ENCODE results near the gene SLC4A9. TPM values are rescaled to one million over a fixed set of nuclear protein-coding genes. Genes with fewer than 3 reads are reported as not detected.

SLC4A9 gene
- total RNA-seq, 1 donor from 2014 or later = 0.32 TPM

DNA sequence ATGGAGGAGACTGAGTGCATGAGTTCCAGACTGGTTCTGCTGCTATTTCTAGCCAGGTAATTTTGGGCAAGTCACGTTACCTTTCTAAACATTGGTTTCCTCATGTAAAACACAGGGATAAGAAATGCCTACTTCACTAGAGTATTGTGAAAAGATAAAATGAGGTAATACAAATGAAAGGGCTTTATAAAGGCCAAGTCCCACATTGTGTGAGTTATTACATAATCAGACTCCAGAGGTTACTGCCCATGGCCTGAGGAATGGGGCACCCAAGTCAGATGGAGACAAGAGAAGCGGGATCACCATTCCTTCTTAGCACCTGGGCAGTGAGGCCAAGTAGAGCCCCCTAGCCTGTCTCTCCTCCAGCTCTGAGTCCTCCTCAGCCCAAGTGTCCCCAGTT is 21.1 kb upstream of the SLC4A9 start:
- peaks cover 78% of the 10 kb centered on the region for H3K4me1 ChIP-seq
- ATAC-seq = peak in 1 of 2 donors; percentile 3

DNA sequence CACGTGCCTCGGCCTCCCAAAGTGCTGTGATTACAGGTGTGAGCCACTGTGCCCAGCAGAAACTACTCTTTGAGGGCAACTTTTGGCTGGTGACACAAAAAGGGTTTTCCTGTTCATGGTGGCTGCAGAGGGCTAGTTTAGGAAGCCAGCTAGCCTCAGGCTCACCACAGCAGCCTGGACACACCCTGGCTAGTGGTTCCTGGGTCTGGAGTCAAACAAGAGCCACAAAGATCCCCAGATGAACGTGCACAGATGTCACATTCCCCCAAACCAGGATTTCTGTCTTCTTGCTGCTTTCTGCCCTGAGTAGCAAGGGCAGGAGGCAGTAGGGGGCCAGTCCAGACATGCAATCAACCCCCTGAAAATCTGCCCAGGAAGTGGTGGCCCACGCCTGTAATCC is 20.4 kb upstream of the SLC4A9 start:
- ATAC-seq (no peak), DNase-seq (no peak)
- no peak overlapping the region for H3K4me3 ChIP-seq
- no peaks in the 10 kb centered on the region for H3K27me3 ChIP-seq (ENCODE audit: low read depth)
- intact Hi-C loops (cut with DNase I) = no loop called here
- peaks cover 32% of the 10 kb centered on the region for H3K36me3 ChIP-seq
- TF ChIP-seq CTCF (IDR thresholded peaks at IDR 0.05) = no peak
- no peak overlapping the region for H3K27ac ChIP-seq
- H3K4me1 ChIP-seq = peaks cover 85% of the 10 kb centered on the region
- H3K9me3 ChIP-seq = no peaks in the 10 kb centered on the region

More for the DNA sequence above, 21.1 kb upstream of the SLC4A9 start:
- DNase-seq = no peak
- Histone ChIP-seq H3K36me3 (peaks cover 39% of the 10 kb centered on the region), H3K27ac (no peak overlapping the region), H3K4me3 (no peak overlapping the region), H3K9me3 (no peaks in the 10 kb centered on the region), H3K27me3 (ENCODE audit: low read depth) (no peaks in the 10 kb centered on the region)
- no peak for TF ChIP-seq CTCF (IDR thresholded peaks at IDR 0.05)
- intact Hi-C loops (cut with DNase I) = no loop called here

DNA sequence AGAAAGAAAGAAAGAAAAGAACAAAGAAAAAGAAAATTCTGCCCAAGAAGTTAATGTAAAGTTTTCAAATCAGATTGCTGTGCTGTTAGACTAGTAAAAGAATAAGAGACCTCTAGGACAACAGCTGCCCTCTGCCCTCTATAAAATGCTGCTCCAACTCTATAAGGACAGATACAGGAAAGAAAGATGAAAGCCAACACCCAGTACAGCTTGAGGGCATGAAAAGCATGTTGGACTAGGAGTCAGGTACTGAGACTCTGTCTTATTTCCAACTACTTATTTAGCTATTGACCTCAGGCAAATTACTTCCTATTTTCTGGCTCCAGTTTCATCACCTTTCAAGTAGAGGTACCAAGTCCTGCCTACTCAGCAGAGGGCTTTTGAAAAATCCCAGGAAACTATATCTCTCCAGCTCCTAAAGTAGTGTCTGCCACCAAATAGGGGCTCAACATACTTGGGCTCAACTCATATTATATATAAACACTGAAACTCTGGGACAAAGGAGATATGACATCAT is 19.3 kb upstream of the SLC4A9 start:
- Histone ChIP-seq H3K4me3 (no peak overlapping the region), H3K4me1 (peaks cover 92% of the 10 kb centered on the region), H3K27me3 (ENCODE audit: low read depth) (no peaks in the 10 kb centered on the region), H3K27ac (no peak overlapping the region), H3K36me3 (peaks cover 23% of the 10 kb centered on the region), H3K9me3 (no peaks in the 10 kb centered on the region)
- DNase-seq = no peak
- intact Hi-C loops (cut with DNase I) = no loop called here
- TF ChIP-seq CTCF (IDR thresholded peaks at IDR 0.05) = no peak
- ATAC-seq = no peak

DNA sequence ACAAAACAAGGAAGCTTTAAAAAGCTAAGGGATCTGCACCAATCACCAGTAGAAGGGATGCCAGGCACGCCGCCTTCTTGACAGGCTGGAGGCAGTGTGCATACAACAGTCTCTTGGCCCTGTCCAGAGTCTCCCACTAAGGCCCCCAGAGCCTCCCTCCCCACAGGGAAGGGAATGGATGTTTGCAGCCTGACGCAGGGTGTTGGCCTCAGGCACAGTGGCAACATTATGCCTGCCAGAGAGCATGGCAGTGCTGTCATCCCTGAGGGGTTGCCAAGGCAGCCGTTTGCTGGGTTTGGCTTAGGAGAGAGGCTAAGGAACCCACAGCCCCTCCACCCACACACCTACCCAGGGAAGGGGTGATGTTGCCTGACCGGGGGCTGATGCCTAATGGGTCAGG is 18.4 kb upstream of the SLC4A9 start:
- no peak for DNase-seq
- H3K4me1 ChIP-seq = peaks cover 85% of the 10 kb centered on the region
- intact Hi-C loops (cut with DNase I) = no loop called here

GRCh38 chr5:140342287-140342686 is 17.7 kb upstream of the SLC4A9 start:
- peak overlapping the region; percentile 43 for H3K27ac ChIP-seq
- DNase-seq (no peak), ATAC-seq (peak in 1 of 2 donors; percentile 5)
- no peaks in the 10 kb centered on the region for H3K27me3 ChIP-seq (ENCODE audit: low read depth)
- peak overlapping the region; percentile 79 for H3K4me3 ChIP-seq
- peaks cover 87% of the 10 kb centered on the region for H3K4me1 ChIP-seq
- no peak for TF ChIP-seq CTCF (IDR thresholded peaks at IDR 0.05)
- peaks cover 14% of the 10 kb centered on the region for H3K36me3 ChIP-seq
- H3K9me3 ChIP-seq = no peaks in the 10 kb centered on the region
- intact Hi-C loops (cut with DNase I) = no loop called here

More for the DNA sequence above, 18.4 kb upstream of the SLC4A9 start:
- Histone ChIP-seq H3K4me3 (no peak overlapping the region), H3K36me3 (peaks cover 17% of the 10 kb centered on the region), H3K27ac (peak overlapping the region; percentile 34), H3K27me3 (ENCODE audit: low read depth) (no peaks in the 10 kb centered on the region), H3K9me3 (no peaks in the 10 kb centered on the region)
- no peak for ATAC-seq
- no peak for TF ChIP-seq CTCF (IDR thresholded peaks at IDR 0.05)

Data from lower lobe of right lung (tissue), 2 donors.